ENCODE results near the gene GLI2.

The GLI2 gene

GRCh38 chr2:120737340-120738101 is 1.9 kb downstream of the GLI2 start:
- DNase-seq (ENCODE audit: low read depth in 1 of 2, low spot score in 1 of 2) = no peak

GRCh38 chr2:120738117-120738516 is 2.4 kb downstream of the GLI2 start:
- DNase-seq (ENCODE audit: low read depth in 1 of 2, low spot score in 1 of 2) = no peak

GRCh38 chr2:120738786-120739437 is 3.2 kb downstream of the GLI2 start:
- DNase-seq (ENCODE audit: low read depth in 1 of 2, low spot score in 1 of 2) = no peak

DNA sequence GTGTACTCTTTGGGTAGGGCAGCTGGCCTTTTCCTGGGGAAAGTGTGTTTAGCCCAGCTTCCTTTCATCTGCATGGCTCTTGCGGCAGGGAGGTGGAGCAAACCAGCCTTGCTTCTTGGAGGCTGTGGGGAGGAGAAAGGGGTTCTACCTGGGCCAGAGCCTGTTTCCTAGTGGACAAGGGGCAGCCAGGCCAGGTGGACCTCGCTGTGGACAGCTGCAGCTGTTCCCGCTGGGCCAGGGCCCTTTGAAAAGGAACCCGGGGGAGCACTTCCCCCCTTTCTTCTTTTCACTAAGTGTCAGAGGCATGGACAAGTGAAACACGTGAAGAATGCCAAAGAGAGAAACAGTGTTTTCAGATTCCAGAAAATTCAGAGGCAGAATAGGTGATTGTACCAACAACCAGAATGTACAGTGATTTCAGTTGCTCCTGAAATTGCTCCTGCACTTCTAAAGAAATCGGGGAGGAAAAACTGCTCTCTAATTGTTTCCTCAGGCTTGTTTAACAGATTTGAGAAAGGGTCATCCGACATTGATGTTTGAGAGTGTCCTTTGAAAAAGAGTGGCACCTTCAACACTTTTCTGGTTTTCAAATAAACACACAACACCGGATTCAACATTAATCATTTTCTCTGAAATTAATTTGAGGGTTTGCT is 3.9 kb downstream of the GLI2 start:
- no peak for DNase-seq (ENCODE audit: low read depth in 1 of 2, low spot score in 1 of 2)

DNA sequence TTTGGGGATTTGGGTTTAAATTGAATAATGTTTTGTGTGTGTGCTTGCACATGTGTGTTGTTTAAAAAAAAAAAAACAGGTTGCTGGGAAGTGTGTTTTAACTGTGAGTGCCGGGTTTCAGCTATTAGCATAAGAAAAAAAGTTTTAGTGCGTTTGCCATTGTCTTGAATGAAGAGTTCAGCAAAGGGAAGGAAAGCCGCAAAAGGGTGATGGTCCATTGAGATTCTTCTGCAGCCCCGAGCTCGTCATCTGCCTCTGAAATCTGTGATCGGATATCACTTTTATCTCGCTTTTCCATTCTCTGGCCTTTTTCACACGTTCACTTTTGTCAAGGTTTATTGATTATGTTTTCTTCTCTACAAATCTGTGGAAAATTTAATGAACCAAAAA is 4.7 kb downstream of the GLI2 start:
- no peak for DNase-seq (ENCODE audit: low read depth in 1 of 2, low spot score in 1 of 2)

- DNase-seq (ENCODE audit: low read depth in 1 of 2, low spot score in 1 of 2) = no peak
Observed at GRCh38 chr2:120740765-120741524, 5.3 kb downstream of the GLI2 start.

- no peak for DNase-seq (ENCODE audit: low read depth in 1 of 2, low spot score in 1 of 2)
Observed at GRCh38 chr2:120741571-120742561, 6.2 kb downstream of the GLI2 start.

DNA sequence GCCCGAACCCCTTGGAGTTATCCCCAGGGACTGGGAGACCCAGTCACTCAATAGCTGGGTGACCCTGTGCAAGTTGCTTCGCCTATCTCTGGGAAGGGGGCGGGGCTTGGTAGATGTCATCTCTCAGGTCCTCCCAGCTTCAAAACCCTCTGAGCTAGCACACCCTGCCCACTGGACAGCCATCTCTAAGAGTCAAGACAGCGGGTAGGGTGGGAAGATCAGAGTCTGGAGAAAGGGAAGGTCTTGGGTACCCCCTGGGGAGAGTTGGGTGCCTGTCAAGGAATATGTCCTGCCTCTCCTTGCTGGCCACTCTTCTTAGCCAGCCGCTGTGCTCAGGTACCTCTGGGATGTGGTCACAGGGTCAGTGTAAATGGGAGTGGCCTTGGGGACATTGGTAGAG is 8.0 kb downstream of the GLI2 start:
- DNase-seq (ENCODE audit: low read depth in 1 of 2, low spot score in 1 of 2) = no peak

- DNase-seq (ENCODE audit: low read depth in 1 of 2, low spot score in 1 of 2) = no peak
Observed at GRCh38 chr2:120744817-120745216, 9.1 kb downstream of the GLI2 start.

- DNase-seq (ENCODE audit: low read depth in 1 of 2, low spot score in 1 of 2) = no peak
Observed at GRCh38 chr2:120745420-120746111, 9.9 kb downstream of the GLI2 start.

DNA sequence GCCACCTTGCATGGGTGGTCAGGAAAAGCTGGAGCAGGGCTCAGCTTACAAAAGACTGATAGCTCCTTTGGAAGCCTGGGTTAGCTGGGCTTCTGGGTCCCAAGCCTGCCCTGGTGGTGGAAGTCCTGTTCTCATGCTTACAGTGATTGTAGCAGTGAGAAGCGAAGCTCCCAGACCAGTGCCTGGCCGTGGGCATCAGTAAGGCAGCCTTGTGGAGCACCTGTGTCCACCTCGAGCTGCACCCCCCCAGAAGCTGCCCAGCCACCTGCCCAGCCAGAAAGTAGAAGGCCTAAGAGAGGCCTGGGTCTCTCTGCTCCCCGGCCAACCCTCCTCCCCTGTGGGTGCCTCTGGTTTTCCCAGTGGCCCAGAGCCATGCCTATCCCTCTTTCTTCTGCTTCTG is 10.5 kb downstream of the GLI2 start:
- no peak for DNase-seq (ENCODE audit: low read depth in 1 of 2, low spot score in 1 of 2)

DNA sequence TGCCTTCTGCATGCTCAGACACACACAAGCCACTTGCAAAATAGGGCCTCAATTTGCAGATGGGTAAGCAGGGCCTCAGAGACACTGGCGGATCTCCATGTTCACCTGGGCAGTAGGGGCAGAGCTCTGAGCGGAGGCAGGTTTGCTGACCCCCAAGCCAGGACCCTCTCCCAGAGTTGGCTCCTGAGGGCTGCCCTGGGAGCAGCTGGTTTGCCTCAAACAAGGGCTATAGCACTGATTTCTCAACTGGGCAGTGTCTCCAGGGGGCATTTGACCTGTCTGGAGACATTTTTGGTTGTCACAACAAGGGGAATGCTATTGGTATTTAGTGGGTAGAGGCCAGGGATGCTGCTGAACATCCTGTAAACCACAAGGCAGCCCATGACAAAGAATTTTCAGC is 11.6 kb downstream of the GLI2 start:
- no peak for DNase-seq (ENCODE audit: low read depth in 1 of 2, low spot score in 1 of 2)

GRCh38 chr2:120747706-120748105 is 12.0 kb downstream of the GLI2 start:
- DNase-seq (ENCODE audit: low read depth in 1 of 2, low spot score in 1 of 2) = no peak

DNA sequence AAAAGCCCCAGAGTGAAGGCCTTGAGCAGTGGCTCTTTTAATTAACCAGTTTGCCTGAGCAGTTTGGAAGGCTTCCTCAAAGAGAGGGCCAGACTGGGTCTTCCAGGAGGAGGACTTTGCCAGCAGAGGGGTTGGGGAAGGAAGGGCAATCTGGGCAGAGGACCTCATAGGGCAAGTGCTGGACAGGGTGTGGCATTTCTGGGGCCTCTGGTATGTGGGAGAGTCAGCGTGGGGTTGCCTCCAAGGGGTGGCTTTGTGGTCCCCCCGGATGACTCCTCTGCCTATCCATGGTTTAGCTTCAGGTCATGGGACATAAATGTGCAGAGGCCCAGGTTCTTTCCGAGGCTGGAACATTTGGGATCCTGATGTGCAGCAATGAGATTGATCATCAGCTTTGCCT is 12.6 kb downstream of the GLI2 start:
- DNase-seq (ENCODE audit: low read depth in 1 of 2, low spot score in 1 of 2) = no peak

GRCh38 chr2:120748741-120749140 is 13.1 kb downstream of the GLI2 start:
- DNase-seq (ENCODE audit: low read depth in 1 of 2, low spot score in 1 of 2) = no peak

DNA sequence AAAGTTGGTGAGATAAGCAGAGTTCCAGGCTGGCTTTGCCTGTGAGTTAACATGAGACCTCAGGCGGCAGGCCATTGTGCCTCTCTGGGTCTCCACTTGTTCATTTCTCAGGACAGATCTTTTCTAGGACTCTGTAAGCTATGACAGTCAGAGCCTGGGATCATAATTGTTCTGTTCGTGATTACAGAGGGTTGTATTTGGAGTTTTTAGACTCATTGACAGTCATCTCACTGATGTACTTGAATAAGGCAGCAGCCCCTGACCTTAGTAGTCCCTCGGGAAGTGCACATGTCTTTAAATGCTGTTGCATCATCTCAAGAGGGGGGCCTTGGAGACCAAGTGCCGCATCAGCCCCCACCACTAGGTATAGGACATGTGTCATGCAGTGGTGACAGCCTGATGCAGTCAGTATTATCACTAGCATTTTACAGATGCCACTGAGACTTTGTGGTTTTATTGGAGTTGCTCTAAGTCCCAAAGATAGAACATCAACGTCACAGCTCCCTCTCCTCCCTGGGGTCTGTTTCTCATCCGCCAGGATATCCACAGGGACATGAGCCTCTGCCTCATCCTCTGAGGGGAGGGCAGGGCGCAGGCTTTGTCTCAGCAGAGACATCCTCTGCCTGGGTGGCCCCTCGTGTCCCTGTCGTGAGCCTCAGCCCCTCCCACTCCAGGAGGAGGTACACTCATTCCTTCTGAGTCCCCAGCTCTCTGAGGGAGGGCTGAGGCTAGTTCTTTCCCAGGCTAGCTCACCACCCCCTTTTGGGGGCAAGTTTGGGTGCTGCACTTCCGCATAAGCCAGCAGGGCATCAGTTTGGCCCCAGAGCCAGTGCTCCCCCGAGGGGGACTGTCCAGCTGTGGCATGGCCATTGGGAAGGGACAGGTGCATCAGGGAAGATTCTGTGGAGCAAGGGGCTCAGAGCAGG is 14.1 kb downstream of the GLI2 start:
- no peak for DNase-seq (ENCODE audit: low read depth in 1 of 2, low spot score in 1 of 2)

GRCh38 chr2:120750488-120751210 is 15.0 kb downstream of the GLI2 start:
- DNase-seq (ENCODE audit: low read depth in 1 of 2, low spot score in 1 of 2) = no peak

DNA sequence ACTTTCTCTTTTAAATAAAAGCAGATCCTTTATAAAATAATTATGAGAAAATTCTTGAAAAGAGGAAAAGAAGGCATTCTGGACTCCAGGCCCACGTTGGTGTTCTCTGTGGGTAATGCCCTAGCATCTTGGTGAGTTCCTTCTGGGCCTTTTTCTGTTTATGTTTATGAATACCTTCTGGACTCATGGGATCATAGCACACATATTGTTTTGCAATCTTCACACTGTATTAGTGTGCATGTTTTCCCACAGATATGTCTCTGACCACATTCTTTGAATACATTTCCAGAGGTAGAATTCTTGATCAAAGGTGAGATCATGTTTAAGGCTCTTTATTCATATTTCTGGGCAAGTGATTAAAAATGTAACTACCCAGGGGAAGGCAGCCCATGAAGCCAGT is 15.9 kb downstream of the GLI2 start:
- no peak for DNase-seq (ENCODE audit: low read depth in 1 of 2, low spot score in 1 of 2)

Measured in activated CD4-positive, alpha-beta T cell treated with anti-CD3 and anti-CD28 coated beads, Interleukin-2, amount 50 U/mL, for 24 hours (primary cell).